PC-3 (cell line): Measurements from ENCODE around the gene CAPN1. TPM values are rescaled to one million over a fixed set of nuclear protein-coding genes. Genes with fewer than 3 reads are reported as not detected.

Experiments
- ATAC-seq: fragments of 200-7000 bp; cut with Tn5 transposase; 2 replicates; pipeline ENCODE4 v1.9.1; 2020; ENCODE audit warnings: mild to moderate bottlenecking, moderate library complexity
- BruUV-seq: library from RNA; stranded (reverse); fragments of 400-500 nt; replicated peaks from 2 replicates; lab custom pipeline; 2021; lab: Mats Ljungman, UMichigan
- CTCF ChIA-PET: fragments of 300-600 bp; sonication (Branson Sonifier 250); formaldehyde crosslinking; loops from one replicate; lab custom pipeline; 2022; ENCODE audit warnings: antibody characterized with exemption; lab: Charles Lee
- POLR2A ChIA-PET: fragments of 300-600 bp; sonication (Branson Sonifier 250); formaldehyde crosslinking; loops from one replicate; lab custom pipeline; 2022; ENCODE audit warnings: antibody characterized with exemption; ENCODE audit not compliant: unreplicated experiment; lab: Charles Lee
- DNase-seq: peaks from one replicate; pipeline ENCODE4 v3.0.0-alpha.2; 2015
- H2AFZ ChIP-seq: fragments of 300-600 bp; sonication (generic); 2 replicates; pipeline ENCODE4 v1.6.0; 2016; ENCODE audit warnings: antibody characterized with exemption, low read length
- H3F3A ChIP-seq: fragments of 300-600 bp; sonication (generic); one replicate; pipeline ENCODE4 v1.6.0; 2017; ENCODE audit warnings: antibody characterized with exemption, low read length, control low read depth, mild to moderate bottlenecking; ENCODE audit not compliant: unreplicated experiment
- H3K27ac ChIP-seq: fragments of 300-600 bp; sonication (generic); 2 replicates; pipeline ENCODE4 v1.5.1; 2016; ENCODE audit warnings: mild to moderate bottlenecking, low read length
- H3K27me3 ChIP-seq: fragments of 300-600 bp; sonication (generic); 2 replicates; pipeline ENCODE4 v1.6.1; 2016; ENCODE audit warnings: low read length, mixed read lengths
- H3K36me3 ChIP-seq: fragments of 300-600 bp; sonication (generic); 2 replicates; pipeline ENCODE4 v1.6.1; 2016; ENCODE audit warnings: low read depth, mixed run types, low read length, mixed read lengths
- H3K4me1 ChIP-seq: fragments of 300-600 bp; sonication (generic); 2 replicates; pipeline ENCODE4 v1.5.1; 2016; ENCODE audit warnings: low read length; ENCODE audit not compliant: insufficient read depth
- H3K4me2 ChIP-seq: fragments of 300-600 bp; sonication (generic); 2 replicates; pipeline ENCODE4 v1.6.0; 2016; ENCODE audit warnings: low read length
- H3K4me3 ChIP-seq: fragments of 300-600 bp; sonication (generic); 2 replicates; pipeline ENCODE4 v1.5.1; 2016; ENCODE audit warnings: mild to moderate bottlenecking, low read length, mixed read lengths
- H3K79me2 ChIP-seq: fragments of 300-600 bp; sonication (generic); 2 replicates; pipeline ENCODE4 v1.6.1; 2017; ENCODE audit warnings: low read length, mixed read lengths
- H3K9ac ChIP-seq: fragments of 300-600 bp; sonication (generic); 2 replicates; pipeline ENCODE4 v1.6.0; 2016; ENCODE audit warnings: mild to moderate bottlenecking, low read length
- H3K9me2 ChIP-seq: fragments of 300-600 bp; sonication (generic); replicated peaks from 2 replicates; pipeline ENCODE4 v1.6.1; 2016; ENCODE audit warnings: mixed run types, low read length, mixed read lengths
- H3K9me3 ChIP-seq: fragments of 300-600 bp; sonication (generic); 2 replicates; pipeline ENCODE4 v1.6.1; 2016; ENCODE audit warnings: low read length, mixed read lengths
- H4K20me1 ChIP-seq: fragments of 300-600 bp; sonication (generic); 2 replicates; pipeline ENCODE4 v1.6.1; 2016; ENCODE audit warnings: low read length, mixed read lengths
- EZH2 ChIP-seq: fragments of 300-600 bp; sonication (generic); IDR thresholded peaks from one replicate; pipeline ENCODE4 v1.6.1; 2017; ENCODE audit warnings: antibody characterized with exemption, mild to moderate bottlenecking, low read length; ENCODE audit not compliant: unreplicated experiment
- EZH2phosphoT487 ChIP-seq: fragments of 300-600 bp; sonication (generic); IDR thresholded peaks from 2 replicates; pipeline ENCODE4 v1.6.1; 2018; ENCODE audit warnings: mild to moderate bottlenecking, antibody characterized with exemption, low read length, borderline replicate concordance
- intact Hi-C: fragments of 100-400 bp; cut with micrococcal nuclease; formaldehyde crosslinking; loops from 2 replicates; pipeline ENCODE4 v1.9.0; 2023
- total RNA-seq: library from RNA; depleted of rRNA; stranded (reverse); fragments of >200 nt; gene quantifications from 2 replicates; pipeline ENCODE4 v1.2.3, GENCODE V29; 2014
- TF ChIP-seq, protein P1 (sequence below): fragments of 300-600 bp; sonication (generic); conservative IDR thresholded peaks from 2 replicates; pipeline ENCODE4 v1.5.1; 2017; ENCODE audit warnings: antibody characterized with exemption, low read depth, mild to moderate bottlenecking, low read length

Gene CAPN1
- total RNA-seq, 1 experiment from 2014 or later: 307 TPM

GRCh38 chr11:65132988-65133700, 48.6 kb upstream of the CAPN1 start:
- intact Hi-C loops: no loop called here
- Histone ChIP-seq H3K27ac (no peak overlapping the region), H3K27me3 (no peaks in the 10 kb centered on the region), H3K4me3 (peak overlapping the region; percentile 90), H3K79me2 (peaks cover 35% of the 10 kb centered on the region), H3K4me1 (peaks cover 16% of the 10 kb centered on the region), H3K4me2 (peak overlapping the region; percentile 96), H3K9ac (peak overlapping the region; percentile 98), H3F3A (no peaks in the 10 kb centered on the region), H3K9me3 (no peaks in the 10 kb centered on the region), H3K9me2 (no peaks in the 10 kb centered on the region), H3K36me3 (peaks cover 32% of the 10 kb centered on the region; the same call in 1 of the 2 replicates), H4K20me1 (no peaks in the 10 kb centered on the region; the same call in 1 of the 2 replicates), H2AFZ (no peak overlapping the region)
- ChIA-PET CTCF (no interaction called here), POLR2A (no interaction called here)
- TSS peak; percentile 40 for BruUV-seq
- ATAC-seq (0 out of 2 replicates have a peak, but pooled peaks have one; percentile 7), DNase-seq (peak; percentile 73)
- TF ChIP-seq EZH2 (no peak), EZH2phosphoT487 (no peak)
- TF ChIP-seq, protein P1, sequence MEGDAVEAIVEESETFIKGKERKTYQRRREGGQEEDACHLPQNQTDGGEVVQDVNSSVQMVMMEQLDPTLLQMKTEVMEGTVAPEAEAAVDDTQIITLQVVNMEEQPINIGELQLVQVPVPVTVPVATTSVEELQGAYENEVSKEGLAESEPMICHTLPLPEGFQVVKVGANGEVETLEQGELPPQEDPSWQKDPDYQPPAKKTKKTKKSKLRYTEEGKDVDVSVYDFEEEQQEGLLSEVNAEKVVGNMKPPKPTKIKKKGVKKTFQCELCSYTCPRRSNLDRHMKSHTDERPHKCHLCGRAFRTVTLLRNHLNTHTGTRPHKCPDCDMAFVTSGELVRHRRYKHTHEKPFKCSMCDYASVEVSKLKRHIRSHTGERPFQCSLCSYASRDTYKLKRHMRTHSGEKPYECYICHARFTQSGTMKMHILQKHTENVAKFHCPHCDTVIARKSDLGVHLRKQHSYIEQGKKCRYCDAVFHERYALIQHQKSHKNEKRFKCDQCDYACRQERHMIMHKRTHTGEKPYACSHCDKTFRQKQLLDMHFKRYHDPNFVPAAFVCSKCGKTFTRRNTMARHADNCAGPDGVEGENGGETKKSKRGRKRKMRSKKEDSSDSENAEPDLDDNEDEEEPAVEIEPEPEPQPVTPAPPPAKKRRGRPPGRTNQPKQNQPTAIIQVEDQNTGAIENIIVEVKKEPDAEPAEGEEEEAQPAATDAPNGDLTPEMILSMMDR: no peak

GRCh38 chr11:65133724-65134123, 48.0 kb upstream of the CAPN1 start:
- H3F3A ChIP-seq: no peaks in the 10 kb centered on the region
- CTCF ChIA-PET: no interaction called here
- no peaks in the 10 kb centered on the region; the same call in 1 of the 2 replicates for H4K20me1 ChIP-seq
- H3K27ac ChIP-seq: peak overlapping the region; percentile 95
- POLR2A ChIA-PET: no interaction called here
- H3K9me3 ChIP-seq: no peaks in the 10 kb centered on the region
- H3K27me3 ChIP-seq: no peaks in the 10 kb centered on the region
- peaks cover 32% of the 10 kb centered on the region; the same call in 1 of the 2 replicates for H3K36me3 ChIP-seq
- ATAC-seq: no peak
- peak overlapping the region; percentile 87 for H2AFZ ChIP-seq
- DNase-seq: no peak
- no peaks in the 10 kb centered on the region for H3K9me2 ChIP-seq
- peaks cover 16% of the 10 kb centered on the region for H3K4me1 ChIP-seq
- peaks cover 35% of the 10 kb centered on the region for H3K79me2 ChIP-seq
- intact Hi-C loops: no loop called here
- TF ChIP-seq EZH2phosphoT487: no peak
- TF ChIP-seq, protein P1: no peak
- TF ChIP-seq EZH2: no peak
- peak overlapping the region; percentile 96 for H3K4me2 ChIP-seq
- BruUV-seq: no TSS peak
- peak overlapping the region; percentile 90 for H3K4me3 ChIP-seq
- peak overlapping the region; percentile 98 for H3K9ac ChIP-seq
